ENCODE measurements around the gene OR13C4.
"Not testable (repeated sequence)": the region's sequence is repeated elsewhere in the genome, so short reads cannot be mapped to it uniquely, and the experiment has no call there.

GRCh38 chr9:104520241-104520640, 6.8 kb downstream of the OR13C4 start:
- TF ChIP-seq CTCF (conservative IDR thresholded peaks at IDR 0.05 in 1 of 2, IDR thresholded peaks at IDR 0.05 in 1 of 2; ENCODE audit: extremely low read depth in 1 of 2, insufficient read depth in 1 of 2, low read depth in 1 of 2, low read length in 2 of 2); EZH2 (IDR thresholded peaks at IDR 0.05; ENCODE audit: borderline replicate concordance, low read length): not testable (repeated sequence)
